Heart left ventricle (tissue), 16 donors: ENCODE results near the gene GALR2. TPM values are rescaled to one million over a fixed set of nuclear protein-coding genes. Genes with fewer than 3 reads are reported as not detected.

Source experiments
- ATAC-seq, 4 donors: fragments of 200-7000 bp; cut with Tn5 transposase; one replicate each; pipeline ENCODE4 v1.9.1; 2020 to 2022; ENCODE audit warnings: moderate library complexity in 4 of 4, mild to moderate bottlenecking in 3 of 4, moderate number of reproducible peaks in 1 of 4
- DNase-seq, 5 donors: peaks; one replicate each; pipeline ENCODE4 v3.0.0-alpha.2; 2020
- H3K27ac ChIP-seq, 12 donors: fragments of 200-600 bp; sonication (generic) in 4 of 12; one replicate each; pipeline versions ENCODE4 v1.5.0 to v1.8.0; 2016 to 2022; ENCODE audit warnings: mild to moderate bottlenecking in 2 of 12
- H3K27me3 ChIP-seq, 9 donors: fragments of 200-600 bp; sonication (generic) in 2 of 9; one replicate each; pipeline versions ENCODE4 v1.5.1 to v1.8.0; 2016 to 2022; ENCODE audit warnings: mild to moderate bottlenecking in 3 of 9
- H3K36me3 ChIP-seq, 9 donors: fragments of 200-600 bp; sonication (generic) in 2 of 9; one replicate each; pipeline versions ENCODE4 v1.5.0 to v1.8.0; 2018 to 2022; ENCODE audit warnings: mild to moderate bottlenecking in 2 of 9
- H3K4me1 ChIP-seq, 12 donors: fragments of 200-600 bp; sonication (generic) in 4 of 12; one replicate each; pipeline versions ENCODE4 v1.5.0 to v1.8.0; 2016 to 2022; ENCODE audit warnings: mild to moderate bottlenecking in 3 of 12
- H3K4me3 ChIP-seq, 12 donors: fragments of 200-600 bp; sonication (generic) in 4 of 12; one replicate each; pipeline versions ENCODE4 v1.5.0 to v1.8.0; 2017 to 2022; ENCODE audit warnings: mild to moderate bottlenecking in 9 of 12, moderate library complexity in 4 of 12
- H3K9me3 ChIP-seq, 12 donors: fragments of 200-600 bp; sonication (generic) in 4 of 12; one replicate each; pipeline versions ENCODE4 v1.5.0 to v1.8.0; 2016 to 2022; ENCODE audit warnings: mild to moderate bottlenecking in 1 of 12
- POLR2A ChIP-seq, 2 donors: fragments of 450-650 bp; IDR thresholded peaks; one replicate each; pipeline ENCODE4 v1.6.1; 2017; ENCODE audit warnings: antibody characterized with exemption in 2 of 2, mild to moderate bottlenecking in 2 of 2, moderate library complexity in 2 of 2
- WGBS, 4 donors: extraction: QIAGEN DNeasy Blood & Tissue Kit in 2 of 4; methylation state at CpG; one replicate each; pipeline versions ENCODE4 v1.1.5 to v1.1.7; 2013 to 2018; 5-methylcytosine and 5-hydroxymethylcytosine counted together
- intact Hi-C, 10 donors: fragments of 100-400 bp; cut with DNase I; formaldehyde crosslinking; loops; one replicate each; pipeline versions ENCODE4 v1.11.1 to v1.14.2; 2022
- polyA plus RNA-seq, 2 donors: library from polyadenylated mRNA; stranded (reverse); fragments of 200-250 nt; gene quantifications; one replicate each; pipeline ENCODE4 v1.2.3, GENCODE V29; 2013
- total RNA-seq, 9 donors: library from RNA; depleted of rRNA in 2 of 9; stranded (reverse); fragments of >200 nt in 2 of 9; fragmentation: NEBNext Ultra II Directional in 3 of 9; extraction: Animal tissue kit (Norgen Biotek cat#: 25700) in 3 of 9; gene quantifications; one replicate each; pipeline versions ENCODE4 v1.1.0 to v1.2.4, GENCODE V29; 2016 to 2023
- TF ChIP-seq, protein P1 (sequence below), 12 donors: fragments of 200-600 bp; sonication (generic) in 4 of 12; IDR thresholded peaks; one replicate each; pipeline versions ENCODE4 v1.5.0 to v1.8.0; 2018 to 2022; ENCODE audit warnings: antibody characterized with exemption in 12 of 12, mild to moderate bottlenecking in 5 of 12
- donor health status: ischemic (EF 13 %, LVEDD 7.1; RV severe dilation, severe dysfunction).
- donor health status: healthy with polysubstance abuse.
- donor health status: DM: no; HTN: yes; CAD: no.
- donor health status: DM: no; HTN: no; CAD: no.
- donor health status: ischemic (EF 25% LVEDD 6.9; RV normal size, moderate dysfunction).
- donor health status: ischemic (EF 25% LVEDD 5.7; RV mildly dilated, moderate dysfunction).
- donor health status: healthy.
- donor health status: DM: yes; HTN: yes; CAD: no.
- donor health status: ischemic (EF 35%, LVEDD 5.7; RV mildly dilated, moderate dysfunction).
- donor health status: nonischemic (EF 11% LVEDD 7.7; RV severe dilation, severe dysfunction).
- donor health status: DM: yes; HTN: yes; CAD: no.
- donor health status: PGD.
- donor health status: ischemic (EF 29% LVEDD 5.4; RV normal size, mild dysfunction).
- donor health status: nonischemic (EF 23%, LVEDD 6.1; RV moderate dilation, normal function).

GALR2 gene
- total and polyA plus RNA-seq, 11 donors: 0.18 TPM; not detected in 10

GRCh38 chr17:76081295-76082210 is 7.0 kb downstream of the GALR2 start:
- Histone ChIP-seq H3K4me3 (no peak overlapping the region), H3K4me1 (peaks cover 0 to 23% (median 12%) of the 10 kb centered on the region in 12 donors), H3K36me3 (peaks cover 0 to 42% (median 37%) of the 10 kb centered on the region in 9 donors), H3K27me3 (peaks cover 11 to 37% (median 23%) of the 10 kb centered on the region in 9 donors), H3K27ac (no peak overlapping the region), H3K9me3 (no peaks in the 10 kb centered on the region)
- 62 to 77% (median 70%) methylated on average over 22 to 27 of the region's 27 CpGs for WGBS, 4 donors
- ATAC-seq: peak in 3 of 4 donors; percentile 1 to 5 (median 3)
- TF ChIP-seq, protein P1, sequence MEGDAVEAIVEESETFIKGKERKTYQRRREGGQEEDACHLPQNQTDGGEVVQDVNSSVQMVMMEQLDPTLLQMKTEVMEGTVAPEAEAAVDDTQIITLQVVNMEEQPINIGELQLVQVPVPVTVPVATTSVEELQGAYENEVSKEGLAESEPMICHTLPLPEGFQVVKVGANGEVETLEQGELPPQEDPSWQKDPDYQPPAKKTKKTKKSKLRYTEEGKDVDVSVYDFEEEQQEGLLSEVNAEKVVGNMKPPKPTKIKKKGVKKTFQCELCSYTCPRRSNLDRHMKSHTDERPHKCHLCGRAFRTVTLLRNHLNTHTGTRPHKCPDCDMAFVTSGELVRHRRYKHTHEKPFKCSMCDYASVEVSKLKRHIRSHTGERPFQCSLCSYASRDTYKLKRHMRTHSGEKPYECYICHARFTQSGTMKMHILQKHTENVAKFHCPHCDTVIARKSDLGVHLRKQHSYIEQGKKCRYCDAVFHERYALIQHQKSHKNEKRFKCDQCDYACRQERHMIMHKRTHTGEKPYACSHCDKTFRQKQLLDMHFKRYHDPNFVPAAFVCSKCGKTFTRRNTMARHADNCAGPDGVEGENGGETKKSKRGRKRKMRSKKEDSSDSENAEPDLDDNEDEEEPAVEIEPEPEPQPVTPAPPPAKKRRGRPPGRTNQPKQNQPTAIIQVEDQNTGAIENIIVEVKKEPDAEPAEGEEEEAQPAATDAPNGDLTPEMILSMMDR (IDR thresholded peaks at IDR 0.05): no peak
- no peak for TF ChIP-seq POLR2A (IDR thresholded peaks at IDR 0.05)
- DNase-seq: peak in 1 of 5 donors; percentile 36
- intact Hi-C loops: no loop called here

- H3K9me3 ChIP-seq: no peaks in the 10 kb centered on the region
- H3K4me3 ChIP-seq: no peak overlapping the region
- peak in 1 of 5 donors; percentile 70 for DNase-seq
- intact Hi-C loops: no loop called here
- WGBS, 4 donors: 78 to 83% (median 83%) methylated on average over 20 of the region's 20 CpGs
- no peak overlapping the region for H3K27ac ChIP-seq
- TF ChIP-seq, protein P1 (IDR thresholded peaks at IDR 0.05): no peak
- no peak for TF ChIP-seq POLR2A (IDR thresholded peaks at IDR 0.05)
- H3K36me3 ChIP-seq: peaks cover 0 to 53% (median 47%) of the 10 kb centered on the region in 9 donors
- H3K4me1 ChIP-seq: peaks cover 0 to 15% (median 7%) of the 10 kb centered on the region in 12 donors
- H3K27me3 ChIP-seq: peaks cover 2 to 27% (median 12%) of the 10 kb centered on the region in 9 donors
- no peak for ATAC-seq
These were observed 8.0 kb downstream of the GALR2 start for GRCh38 chr17:76082326-76083251.

DNA sequence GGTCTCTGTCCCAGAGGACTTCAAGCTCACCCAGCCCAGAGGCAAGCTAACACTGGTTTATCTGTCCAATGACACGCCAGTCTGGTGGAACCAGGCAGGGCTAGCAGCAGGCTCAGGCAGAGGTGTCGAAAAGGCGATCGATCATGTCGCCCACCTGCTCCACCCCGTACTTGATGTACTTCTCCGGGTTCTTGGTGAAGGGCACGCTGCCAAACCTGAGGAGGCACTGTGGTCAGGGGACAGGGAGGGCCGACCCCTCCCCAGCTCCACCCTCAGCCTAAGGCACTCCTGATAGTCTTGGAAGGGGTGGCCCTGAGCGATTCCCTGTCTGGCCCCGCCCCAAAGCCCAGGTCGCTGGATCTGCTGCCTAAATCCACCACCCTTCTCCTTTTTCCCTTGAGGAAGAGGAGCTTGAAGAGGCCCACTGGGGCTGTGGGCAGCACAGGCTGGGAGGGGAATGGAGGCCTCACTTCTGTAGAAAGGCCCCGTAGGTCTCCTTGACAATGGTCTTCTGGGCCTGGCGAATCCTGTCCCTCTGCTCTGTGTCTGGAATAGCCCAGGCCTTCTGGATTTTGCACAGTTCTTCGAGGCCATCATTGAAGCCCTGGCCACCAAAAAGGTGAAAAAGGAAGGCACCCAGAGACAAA is 9.1 kb downstream of the GALR2 start:
- Histone ChIP-seq H3K4me3 (no peak overlapping the region), H3K4me1 (peaks cover 0 to 15% (median 7%) of the 10 kb centered on the region in 12 donors), H3K9me3 (no peaks in the 10 kb centered on the region), H3K27ac (no peak overlapping the region), H3K27me3 (peaks cover 0 to 16% (median 2%) of the 10 kb centered on the region in 9 donors), H3K36me3 (peaks cover 0 to 64% (median 58%) of the 10 kb centered on the region in 9 donors)
- ATAC-seq (no peak), DNase-seq (peak in 1 of 5 donors; percentile 56)
- TF ChIP-seq, protein P1 (IDR thresholded peaks at IDR 0.05): no peak
- no peak for TF ChIP-seq POLR2A (IDR thresholded peaks at IDR 0.05)
- intact Hi-C loops: no loop called here
- 84 to 92% (median 86%) methylated on average over 11 to 15 of the region's 15 CpGs for WGBS, 4 donors
